Testis (tissue), 2 donors: ENCODE measurements around the gene CELSR1.

Experiments
- POLR2A ChIP-seq: fragments of 450-650 bp; IDR thresholded peaks from one replicate; pipeline ENCODE4 v1.6.1; 2017; ENCODE audit warnings: antibody characterized with exemption, mild to moderate bottlenecking, moderate library complexity
- TF ChIP-seq, protein P1 (sequence below), 3 experiments: fragments of 450-650 bp in 2 of 3; fragments of 200-600 bp in 1 of 3; sonication (generic) in 1 of 3; IDR thresholded peaks; one replicate each; pipeline ENCODE4 v1.5.1; 2016 to 2019; ENCODE audit warnings: antibody characterized with exemption in 3 of 3, mild to moderate bottlenecking in 2 of 3, moderate library complexity in 1 of 3

DNA sequence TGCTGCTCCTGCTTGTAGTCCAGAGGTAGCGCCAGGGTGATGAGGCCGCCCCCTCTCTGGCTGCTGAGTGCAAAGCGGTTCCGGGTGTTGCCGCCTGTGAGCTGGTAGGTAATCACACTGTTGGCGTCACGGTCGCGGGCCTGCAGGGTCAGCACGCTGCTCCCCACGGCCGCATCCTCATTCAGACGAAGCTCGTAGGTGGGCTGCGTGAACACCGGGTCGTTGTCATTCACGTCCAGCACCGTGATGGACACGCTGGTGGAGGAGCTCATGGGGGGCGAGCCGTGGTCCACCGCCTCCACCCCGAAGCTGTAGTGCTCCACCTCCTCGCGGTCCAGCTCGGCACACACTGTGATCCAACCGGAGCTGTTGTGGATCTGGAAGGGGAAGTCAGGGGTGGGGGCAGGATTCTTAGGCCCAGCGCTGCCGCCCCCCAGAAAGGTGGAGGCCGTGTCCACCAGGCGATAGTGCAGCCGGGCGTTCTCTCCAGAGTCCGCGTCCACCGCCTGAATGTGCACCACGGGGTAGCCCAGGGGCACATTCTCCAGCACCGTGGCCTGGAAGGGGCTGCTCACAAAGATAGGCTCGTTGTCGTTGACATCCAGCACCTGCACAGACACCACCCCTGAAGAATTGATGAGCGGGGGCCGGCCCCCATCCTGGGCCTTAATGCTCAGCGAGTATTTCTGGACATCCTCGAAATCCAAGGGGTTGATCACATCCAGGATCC is 2.4 kb downstream of the CELSR1 start:
- TF ChIP-seq, protein P1, sequence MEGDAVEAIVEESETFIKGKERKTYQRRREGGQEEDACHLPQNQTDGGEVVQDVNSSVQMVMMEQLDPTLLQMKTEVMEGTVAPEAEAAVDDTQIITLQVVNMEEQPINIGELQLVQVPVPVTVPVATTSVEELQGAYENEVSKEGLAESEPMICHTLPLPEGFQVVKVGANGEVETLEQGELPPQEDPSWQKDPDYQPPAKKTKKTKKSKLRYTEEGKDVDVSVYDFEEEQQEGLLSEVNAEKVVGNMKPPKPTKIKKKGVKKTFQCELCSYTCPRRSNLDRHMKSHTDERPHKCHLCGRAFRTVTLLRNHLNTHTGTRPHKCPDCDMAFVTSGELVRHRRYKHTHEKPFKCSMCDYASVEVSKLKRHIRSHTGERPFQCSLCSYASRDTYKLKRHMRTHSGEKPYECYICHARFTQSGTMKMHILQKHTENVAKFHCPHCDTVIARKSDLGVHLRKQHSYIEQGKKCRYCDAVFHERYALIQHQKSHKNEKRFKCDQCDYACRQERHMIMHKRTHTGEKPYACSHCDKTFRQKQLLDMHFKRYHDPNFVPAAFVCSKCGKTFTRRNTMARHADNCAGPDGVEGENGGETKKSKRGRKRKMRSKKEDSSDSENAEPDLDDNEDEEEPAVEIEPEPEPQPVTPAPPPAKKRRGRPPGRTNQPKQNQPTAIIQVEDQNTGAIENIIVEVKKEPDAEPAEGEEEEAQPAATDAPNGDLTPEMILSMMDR (IDR thresholded peaks at IDR 0.05), result no peak
- no peak for TF ChIP-seq POLR2A
